SU-DHL-6 (cell line): Measurements from ENCODE around the gene CCDC88C.

Experiments used
- EZH2phosphoT487 ChIP-seq: fragments of 200-600 bp; sonication (generic), shearing (Covaris generic); conservative IDR thresholded peaks from 2 replicates; pipeline ENCODE4 v1.6.1; 2018; ENCODE audit warnings: mild to moderate bottlenecking, antibody characterized with exemption, low read length, moderate library complexity, mixed read lengths
- TF ChIP-seq, protein P1 (sequence below): fragments of 200-600 bp; sonication (generic); IDR thresholded peaks from one replicate; pipeline ENCODE4 v1.5.1; 2017; ENCODE audit warnings: antibody characterized with exemption, mild to moderate bottlenecking, low read length, moderate library complexity; ENCODE audit not compliant: insufficient read depth, poor library complexity, severe bottlenecking

- TF ChIP-seq, protein P1, sequence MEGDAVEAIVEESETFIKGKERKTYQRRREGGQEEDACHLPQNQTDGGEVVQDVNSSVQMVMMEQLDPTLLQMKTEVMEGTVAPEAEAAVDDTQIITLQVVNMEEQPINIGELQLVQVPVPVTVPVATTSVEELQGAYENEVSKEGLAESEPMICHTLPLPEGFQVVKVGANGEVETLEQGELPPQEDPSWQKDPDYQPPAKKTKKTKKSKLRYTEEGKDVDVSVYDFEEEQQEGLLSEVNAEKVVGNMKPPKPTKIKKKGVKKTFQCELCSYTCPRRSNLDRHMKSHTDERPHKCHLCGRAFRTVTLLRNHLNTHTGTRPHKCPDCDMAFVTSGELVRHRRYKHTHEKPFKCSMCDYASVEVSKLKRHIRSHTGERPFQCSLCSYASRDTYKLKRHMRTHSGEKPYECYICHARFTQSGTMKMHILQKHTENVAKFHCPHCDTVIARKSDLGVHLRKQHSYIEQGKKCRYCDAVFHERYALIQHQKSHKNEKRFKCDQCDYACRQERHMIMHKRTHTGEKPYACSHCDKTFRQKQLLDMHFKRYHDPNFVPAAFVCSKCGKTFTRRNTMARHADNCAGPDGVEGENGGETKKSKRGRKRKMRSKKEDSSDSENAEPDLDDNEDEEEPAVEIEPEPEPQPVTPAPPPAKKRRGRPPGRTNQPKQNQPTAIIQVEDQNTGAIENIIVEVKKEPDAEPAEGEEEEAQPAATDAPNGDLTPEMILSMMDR: no peak
- no peak for TF ChIP-seq EZH2phosphoT487
These were observed 81.5 kb downstream of the CCDC88C start for GRCh38 chr14:91336093-91336450.
